ENCODE measurements around the gene AP2B1.

- no peak for TF ChIP-seq CTCF (IDR thresholded peaks at IDR 0.05)
- TF ChIP-seq POLR2A (IDR thresholded peaks at IDR 0.05), result no peak
Observed at GRCh38 chr17:35614810-35615209, 27.7 kb downstream of the AP2B1 start.

Measured in lower leg skin (tissue), 3 donors.